ENCODE measurements around the gene TSNAX.

DNA sequence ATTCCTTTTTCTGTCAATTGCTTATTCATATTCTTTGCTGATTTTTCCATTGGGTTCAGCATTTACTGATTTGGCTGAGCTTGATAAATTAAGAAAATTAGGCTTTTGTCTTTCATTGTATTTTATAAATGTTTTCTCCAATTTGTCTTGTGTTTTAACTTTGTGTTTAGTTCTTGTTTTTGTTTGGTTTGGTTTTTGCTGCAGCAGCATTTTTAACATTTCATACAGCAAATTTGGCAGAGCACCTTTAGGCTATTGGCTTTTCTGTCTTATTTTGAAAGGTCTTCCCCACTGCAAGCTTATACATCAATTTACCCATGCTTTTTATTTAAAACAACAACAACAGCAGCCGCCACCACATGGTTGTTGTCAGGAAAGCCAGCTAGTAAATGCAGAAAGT is 64.3 kb downstream of the TSNAX start:
- TF ChIP-seq, protein P1, sequence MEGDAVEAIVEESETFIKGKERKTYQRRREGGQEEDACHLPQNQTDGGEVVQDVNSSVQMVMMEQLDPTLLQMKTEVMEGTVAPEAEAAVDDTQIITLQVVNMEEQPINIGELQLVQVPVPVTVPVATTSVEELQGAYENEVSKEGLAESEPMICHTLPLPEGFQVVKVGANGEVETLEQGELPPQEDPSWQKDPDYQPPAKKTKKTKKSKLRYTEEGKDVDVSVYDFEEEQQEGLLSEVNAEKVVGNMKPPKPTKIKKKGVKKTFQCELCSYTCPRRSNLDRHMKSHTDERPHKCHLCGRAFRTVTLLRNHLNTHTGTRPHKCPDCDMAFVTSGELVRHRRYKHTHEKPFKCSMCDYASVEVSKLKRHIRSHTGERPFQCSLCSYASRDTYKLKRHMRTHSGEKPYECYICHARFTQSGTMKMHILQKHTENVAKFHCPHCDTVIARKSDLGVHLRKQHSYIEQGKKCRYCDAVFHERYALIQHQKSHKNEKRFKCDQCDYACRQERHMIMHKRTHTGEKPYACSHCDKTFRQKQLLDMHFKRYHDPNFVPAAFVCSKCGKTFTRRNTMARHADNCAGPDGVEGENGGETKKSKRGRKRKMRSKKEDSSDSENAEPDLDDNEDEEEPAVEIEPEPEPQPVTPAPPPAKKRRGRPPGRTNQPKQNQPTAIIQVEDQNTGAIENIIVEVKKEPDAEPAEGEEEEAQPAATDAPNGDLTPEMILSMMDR (IDR thresholded peaks at IDR 0.05): no peak
- no peak for TF ChIP-seq POLR2A (IDR thresholded peaks at IDR 0.05)

Data from Peyer's patch (tissue), 4 donors.